ACHN (cell line): ENCODE data around the gene E4F1.

ENCODE experiments used
- DNase-seq: peaks from one replicate; pipeline ENCODE4 v3.0.0-alpha.2; 2015
- in situ Hi-C: cut with HindIII; loops from 2 replicates; pipeline ENCODE4 v1.10.0; 2017; ENCODE audit warnings: low sequenced_read_pairs, low pct_ligation_motif_present, low pct_unique_long_range_greater_than_20kb

Gene E4F1

GRCh38 chr16:2280461-2280860 lies 57.1 kb downstream of the E4F1 start:
- in situ Hi-C loops: no loop called here
- no peak for DNase-seq

DNA sequence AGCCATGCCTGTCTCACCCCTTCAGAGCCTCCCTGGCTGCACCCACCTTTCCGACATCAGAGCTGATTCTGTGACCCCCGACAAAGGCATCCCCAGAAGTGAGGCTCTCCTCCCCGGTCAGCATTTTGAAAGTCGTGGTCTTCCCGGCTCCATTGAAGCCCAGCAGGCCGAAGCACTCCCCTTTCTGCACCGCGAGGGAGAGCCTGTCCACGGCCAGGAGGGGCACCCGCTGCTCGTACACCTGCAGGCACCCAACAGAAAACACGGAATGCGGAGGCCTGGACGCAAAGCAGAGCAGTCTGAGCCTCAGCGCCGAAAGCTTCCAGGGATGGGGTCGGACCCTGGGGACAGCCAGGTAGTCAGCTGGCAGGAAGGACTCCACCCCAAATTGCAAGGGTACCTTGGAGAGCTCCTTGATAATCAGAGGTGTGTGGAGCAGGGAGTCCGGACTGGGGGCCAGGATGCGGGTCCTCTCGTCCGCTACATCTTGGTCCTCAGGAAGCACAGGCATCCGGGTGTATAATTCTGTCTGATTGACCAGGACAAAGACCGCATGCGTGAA lies 57.7 kb downstream of the E4F1 start:
- in situ Hi-C loops: no loop called here
- DNase-seq: no peak

DNA sequence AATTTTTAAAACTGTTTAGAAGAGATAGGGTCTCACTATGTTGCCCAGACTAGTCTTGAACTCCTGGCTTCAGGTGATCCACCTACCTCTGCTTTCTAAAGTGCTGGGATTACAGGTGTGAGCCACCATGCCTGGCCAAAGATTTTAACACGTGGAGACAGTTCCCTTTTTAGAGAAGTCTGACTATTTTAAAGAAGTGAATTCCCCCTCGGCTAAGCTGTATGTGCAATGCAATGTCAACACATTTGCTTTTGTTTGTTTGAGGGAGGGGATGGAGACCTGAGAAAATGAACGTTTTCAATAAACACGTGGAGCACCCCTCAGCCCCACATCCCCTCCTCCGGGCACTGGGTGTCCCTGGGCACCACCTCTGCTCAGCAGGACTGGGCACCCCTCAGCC lies 58.9 kb downstream of the E4F1 start:
- no peak for DNase-seq
- in situ Hi-C loops: no loop called here

- no peak for DNase-seq
- in situ Hi-C loops: no loop called here
Observed at GRCh38 chr16:2282866-2283555, 59.6 kb downstream of the E4F1 start.

DNA sequence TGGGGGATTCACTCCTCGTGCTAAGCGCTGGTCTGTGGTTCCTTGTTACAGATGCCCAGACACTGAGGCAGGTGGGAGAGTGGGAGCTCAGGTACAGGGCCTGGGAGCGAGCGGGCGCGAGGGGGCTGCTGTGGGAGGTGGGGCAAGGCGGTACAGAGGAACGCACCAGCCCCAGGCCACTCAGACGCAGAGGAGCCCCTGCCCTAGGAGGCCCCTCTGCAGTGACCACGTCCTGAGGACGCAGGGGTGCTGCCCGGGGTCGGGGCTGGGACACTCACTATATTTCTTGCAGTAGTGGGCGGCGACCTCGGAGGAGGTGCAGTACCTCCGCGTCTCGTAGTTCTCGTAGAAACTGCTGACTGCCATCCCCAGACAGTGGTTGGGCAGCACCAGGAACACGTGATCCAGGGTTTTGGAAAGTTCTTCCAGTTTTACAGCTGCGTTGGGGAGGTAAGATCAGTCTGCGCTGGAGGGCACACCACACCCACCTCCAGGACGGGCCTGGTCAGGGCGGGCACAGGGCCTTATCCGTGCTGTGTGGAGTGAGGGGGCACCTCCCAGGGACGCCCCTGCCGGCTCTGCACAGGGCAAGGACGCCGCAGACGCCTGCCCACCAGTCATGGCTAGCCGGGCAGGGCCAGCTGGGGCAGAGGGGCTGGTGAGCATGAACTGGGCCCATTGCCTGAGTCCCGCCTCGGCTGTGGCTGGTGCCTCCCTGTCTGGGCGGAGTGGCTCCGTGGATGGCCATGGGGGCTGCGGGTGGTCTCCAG lies 60.8 kb downstream of the E4F1 start:
- in situ Hi-C loops: no loop called here
- DNase-seq: no peak

DNA sequence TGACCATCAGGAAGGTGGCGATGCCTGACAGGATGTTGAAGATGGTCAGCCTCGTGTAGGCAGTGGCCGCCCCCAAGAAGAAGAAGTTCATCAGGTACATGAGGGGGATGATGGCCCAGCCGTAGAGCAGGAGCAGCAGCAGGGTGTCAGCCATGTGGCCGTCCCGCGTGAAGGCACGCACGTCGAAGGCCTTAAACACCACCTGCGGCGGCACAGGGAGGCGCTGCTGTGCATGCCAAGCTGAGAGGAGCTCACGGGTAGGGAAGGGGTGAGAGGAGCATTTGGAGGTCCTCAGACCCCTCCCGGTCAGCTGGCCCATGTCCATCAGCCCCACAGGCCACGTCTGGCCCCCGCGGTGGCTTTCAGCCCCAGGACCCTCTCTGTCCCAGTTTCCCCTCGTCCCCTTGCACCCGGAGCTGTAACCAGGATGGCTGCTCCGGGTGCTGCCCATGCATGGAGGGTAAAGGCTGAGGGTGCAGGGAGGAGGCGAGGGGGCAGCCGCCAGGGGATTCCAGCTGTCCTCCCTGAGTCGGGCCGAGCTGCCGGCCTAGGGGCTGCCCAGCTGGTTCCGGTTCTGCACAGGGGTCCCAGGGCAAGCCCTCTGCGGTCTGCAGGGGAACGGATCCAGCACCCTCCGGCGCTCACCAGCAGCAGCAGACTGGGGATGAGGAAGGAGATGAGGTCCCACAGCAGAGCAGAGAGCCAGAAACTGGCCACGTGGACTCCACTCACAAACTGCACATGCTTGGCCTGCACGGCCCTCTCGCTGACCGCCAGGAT lies 61.6 kb downstream of the E4F1 start:
- in situ Hi-C loops: no loop called here
- DNase-seq: no peak
